Suppressor macrophage (primary cell): ENCODE data around the gene SCYL1.
A peak's percentile ranks its signal among the peaks of the same experiment; 100 is the strongest.
"Not testable (repeated sequence)": the region's sequence is repeated elsewhere in the genome, so short reads cannot be mapped to it uniquely, and the experiment has no call there.

Source experiments
- DNase-seq, 4 experiments: peaks; one replicate each; pipeline ENCODE4 v3.0.0-alpha.2; 2020 to 2022

The SCYL1 gene

GRCh38 chr11:65506290-65506771 lies 18.6 kb upstream of the SCYL1 start:
- DNase-seq, result peak in 3 of 4 experiments; percentile 63 to 83 (median 67)

DNA sequence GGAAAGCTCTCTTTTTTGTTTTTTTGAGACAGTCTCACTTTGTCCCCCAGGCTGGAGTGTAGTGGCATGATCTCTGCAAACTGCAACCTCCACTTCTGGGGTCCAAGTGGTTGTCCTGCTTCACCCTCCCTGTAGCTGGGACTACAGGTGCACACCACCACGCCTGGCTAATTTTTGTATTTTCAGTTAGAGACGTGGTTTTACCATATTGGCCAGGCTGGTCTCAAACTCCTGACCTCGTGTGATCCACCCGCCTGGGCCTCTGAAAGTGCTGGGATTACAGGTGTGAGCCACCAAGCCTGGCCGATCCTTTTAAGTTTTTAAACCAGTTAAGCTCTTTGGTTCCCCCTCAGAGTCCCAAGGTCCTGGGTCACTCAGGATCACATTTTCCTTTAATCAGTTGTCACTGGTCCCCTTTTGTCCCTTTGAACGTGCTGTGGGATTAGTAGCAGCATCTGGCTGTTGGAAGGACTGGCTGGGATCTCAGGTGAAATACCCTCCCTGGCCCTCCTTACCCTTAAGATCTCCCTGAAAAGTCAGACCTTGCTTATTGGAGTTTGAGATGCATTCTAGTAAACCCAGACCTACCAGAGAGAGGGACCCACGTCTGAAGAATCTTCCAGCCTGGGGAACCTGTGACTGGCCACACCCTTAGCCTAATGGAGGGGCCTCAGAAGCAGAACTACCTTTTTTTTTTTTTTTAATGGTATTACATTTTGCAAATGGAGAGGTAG lies 17.9 kb upstream of the SCYL1 start:
- peak in 1 of 4 experiments; percentile 91 for DNase-seq

DNA sequence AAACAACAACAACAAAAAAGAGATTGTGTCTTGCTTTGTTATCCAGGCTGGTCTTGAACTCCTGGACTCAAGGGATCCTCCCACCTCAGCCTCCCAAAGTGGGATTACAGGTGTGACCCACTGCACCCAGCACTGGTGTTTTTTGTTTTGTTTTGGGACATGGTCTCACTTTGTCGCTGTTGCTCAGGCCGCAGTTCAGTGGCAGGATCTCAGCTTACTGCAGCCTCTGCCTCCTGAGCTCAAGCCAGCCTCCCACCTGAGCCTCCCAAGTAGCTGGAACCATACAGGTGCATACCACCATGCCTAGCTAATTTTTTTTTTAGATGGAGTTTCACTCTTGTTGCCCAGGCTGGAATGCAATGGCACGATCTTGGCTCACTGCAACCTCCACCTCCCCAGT lies 12.6 kb upstream of the SCYL1 start:
- DNase-seq, result peak in 1 of 4 experiments; percentile 1

DNA sequence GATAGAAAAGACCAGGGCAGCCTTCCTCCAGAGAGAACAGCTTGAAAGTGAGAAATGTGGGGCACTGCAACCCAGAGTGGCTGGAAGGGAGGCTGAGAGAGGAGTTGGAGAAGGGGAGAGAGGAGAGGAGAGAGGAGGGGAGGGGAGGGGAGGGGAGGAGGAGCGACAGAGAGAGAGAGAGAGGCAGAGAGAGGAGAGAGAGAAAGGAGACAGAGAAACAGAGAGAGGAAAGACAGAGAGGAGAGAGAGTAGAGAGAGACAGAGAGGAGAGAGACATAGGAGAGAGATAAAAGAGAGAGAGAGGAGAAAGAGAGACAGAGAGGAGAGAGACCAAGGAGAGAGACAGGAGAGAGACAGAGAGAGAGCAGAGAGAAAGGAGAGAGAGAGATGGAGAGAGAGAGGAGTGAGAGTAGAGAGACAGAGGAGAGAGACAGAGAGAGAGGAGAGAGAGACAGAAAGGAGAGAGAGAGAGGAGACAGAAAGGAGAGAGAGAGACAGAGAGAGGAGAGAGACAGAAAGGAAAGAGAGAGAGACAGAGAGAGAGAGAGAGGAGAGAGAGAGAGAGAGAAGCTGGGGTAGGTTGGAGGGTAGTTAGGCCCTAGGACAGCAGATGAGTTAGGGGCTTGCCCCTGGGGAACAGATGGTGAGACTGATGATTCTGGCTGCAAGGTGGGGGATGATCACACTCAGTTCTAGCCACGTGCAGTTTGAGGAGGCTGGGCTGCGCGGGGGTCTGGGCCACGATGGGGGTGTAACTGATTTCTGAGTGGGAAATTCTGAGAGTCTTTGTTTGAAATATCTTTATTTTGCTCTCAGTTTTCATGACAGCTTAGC lies 8.5 kb upstream of the SCYL1 start:
- peak in 1 of 4 experiments; percentile 3 for DNase-seq

DNA sequence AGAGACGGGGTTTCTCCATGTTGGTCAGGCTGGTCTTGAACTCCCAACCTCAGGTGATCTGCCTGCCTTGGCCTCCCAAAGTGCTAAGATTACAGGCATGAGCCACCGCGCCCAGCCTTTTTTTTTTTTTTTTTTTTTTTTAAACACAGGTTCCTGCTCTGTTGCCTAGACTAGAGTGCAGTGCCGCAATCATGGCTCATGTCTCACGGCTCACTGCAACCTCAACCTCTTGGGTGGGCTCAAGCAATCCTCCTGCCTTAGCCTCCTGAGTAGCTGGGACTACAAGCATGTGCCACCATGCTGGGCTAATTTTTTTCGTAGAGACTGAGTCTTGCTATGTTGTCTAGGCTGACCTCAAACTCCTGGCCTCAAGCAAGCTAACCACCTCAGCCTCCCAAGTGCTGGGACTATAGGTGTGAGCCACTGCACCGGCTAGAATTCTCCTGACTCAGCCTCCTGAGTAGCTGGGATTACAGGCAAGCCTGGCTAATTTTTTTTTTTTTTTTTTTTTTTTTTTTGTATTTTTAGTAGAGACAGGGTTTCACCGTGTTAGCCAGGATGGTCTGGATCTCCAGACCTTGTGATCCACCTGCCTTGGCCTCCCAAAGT lies 5.8 kb upstream of the SCYL1 start:
- peak in 1 of 4 experiments; percentile 1 for DNase-seq

DNA sequence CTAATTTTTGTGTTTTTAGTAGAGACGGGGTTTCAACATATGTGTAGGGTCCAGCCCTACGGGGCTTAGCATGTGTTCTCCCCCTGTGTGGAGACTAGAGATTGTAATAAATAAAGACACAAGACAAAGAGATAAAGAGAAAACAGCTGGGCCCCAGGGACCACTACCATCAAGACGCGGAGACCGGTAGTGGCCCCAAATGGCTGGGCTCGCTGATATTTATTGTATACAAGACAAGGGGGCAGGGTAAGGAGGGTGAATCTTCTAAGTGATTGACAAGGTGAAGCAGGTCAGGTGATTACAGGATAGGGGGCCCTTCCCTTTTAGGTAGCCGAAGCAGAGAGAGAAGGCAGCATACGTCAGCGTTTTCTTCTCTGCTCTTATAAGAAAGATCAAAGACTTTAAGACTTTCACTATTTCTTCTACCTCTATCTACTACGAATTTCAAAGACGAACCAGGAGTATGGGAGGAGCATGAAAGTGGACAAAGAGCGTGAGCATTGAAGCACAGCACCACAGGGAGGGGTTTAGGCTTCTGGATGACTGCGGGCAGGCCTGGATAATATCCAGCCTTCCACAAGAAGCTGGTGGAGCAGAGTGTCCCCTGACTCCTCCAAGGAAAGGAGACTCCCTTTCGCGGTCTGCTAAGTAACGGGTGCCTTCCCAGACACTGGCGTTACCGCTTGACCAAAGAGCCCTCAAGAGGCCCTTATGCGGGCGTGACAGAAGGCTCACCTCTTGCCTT lies 2.9 kb upstream of the SCYL1 start:
- DNase-seq, result peak in 1 of 4 experiments; percentile 1

DNA sequence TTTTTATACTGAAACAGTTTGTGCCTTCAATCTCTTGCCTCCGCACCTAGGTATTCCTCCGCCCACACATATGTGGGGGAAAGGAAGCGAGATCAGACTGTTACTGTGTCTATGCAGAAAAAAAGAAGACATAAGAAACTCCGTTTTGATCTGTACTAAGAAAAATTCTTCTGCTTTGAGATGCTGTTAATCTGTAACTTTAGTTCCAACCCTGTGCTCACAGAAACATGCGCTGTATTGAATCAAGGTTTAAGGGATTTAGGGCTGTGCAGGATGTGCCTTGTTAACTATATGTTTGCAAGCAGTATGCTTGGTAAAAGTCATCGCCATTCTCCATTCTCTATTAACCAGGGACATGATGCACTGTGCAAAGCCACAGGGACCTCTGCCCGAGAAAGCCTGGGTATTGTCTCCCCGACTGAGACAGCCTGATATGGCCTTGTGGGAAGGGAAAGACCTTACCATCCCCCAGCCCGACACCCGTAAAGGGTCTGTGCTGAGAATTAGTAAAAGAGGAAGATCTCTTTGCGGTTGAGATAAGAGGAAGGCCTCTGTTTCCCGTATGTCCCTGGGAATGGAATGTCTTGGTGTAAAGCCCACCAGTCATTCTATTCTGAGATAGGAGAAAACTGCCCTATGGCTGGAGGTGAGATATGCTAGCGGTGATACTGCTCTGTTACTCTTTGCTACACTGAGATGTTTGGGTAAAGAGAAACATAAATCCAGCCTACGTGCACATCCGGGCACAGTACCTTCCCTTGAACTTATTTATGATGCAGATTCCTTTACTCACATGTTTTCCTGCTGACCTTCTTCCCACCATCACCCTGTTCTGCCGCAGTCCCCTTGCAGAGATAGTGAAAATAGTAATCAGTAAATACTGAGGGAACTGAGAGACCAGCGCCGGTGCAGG lies 1.9 kb upstream of the SCYL1 start:
- DNase-seq, result peak; percentile 48 to 72 (median 66)

- DNase-seq, result not testable (repeated sequence)
These were observed 1.3 kb upstream of the SCYL1 start for GRCh38 chr11:65523631-65523968.

DNA sequence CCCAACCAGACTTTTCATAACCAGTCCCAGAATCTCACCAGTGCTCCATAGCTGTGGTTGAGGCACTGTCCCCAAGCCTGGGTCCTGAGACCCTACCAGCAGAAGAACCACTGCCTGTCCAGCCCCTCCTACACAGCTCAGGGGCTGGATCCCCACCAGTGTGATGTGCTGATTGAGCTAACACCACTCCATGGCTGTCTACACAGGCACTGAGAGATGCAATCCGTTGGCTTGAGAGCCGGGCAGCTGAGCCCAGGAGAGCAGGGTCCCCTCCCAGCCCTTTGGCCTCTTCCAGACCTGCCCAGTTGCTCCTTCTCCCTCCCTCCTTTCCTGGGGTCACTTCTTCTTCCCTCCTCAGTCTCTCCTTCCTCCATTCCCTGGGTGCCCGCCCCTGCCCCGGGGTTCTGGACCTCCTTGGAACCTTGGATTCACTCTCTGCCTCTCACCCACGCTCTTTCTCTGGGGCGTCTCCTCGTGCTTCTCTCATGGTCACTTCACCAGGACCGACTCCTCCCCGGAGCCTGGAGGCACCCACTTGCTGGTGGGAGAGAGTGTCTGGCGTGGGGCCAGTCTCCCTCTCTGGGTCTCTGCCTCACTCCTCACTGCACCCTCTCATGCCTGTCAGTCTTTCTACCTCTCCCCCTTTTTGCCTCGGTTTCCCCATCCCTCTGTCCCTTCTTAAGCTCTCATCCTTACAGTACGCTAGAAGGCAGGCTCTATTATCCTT lies 706 bp upstream of the SCYL1 start:
- DNase-seq, result peak in 2 of 4 experiments; percentile 23 to 34

DNA sequence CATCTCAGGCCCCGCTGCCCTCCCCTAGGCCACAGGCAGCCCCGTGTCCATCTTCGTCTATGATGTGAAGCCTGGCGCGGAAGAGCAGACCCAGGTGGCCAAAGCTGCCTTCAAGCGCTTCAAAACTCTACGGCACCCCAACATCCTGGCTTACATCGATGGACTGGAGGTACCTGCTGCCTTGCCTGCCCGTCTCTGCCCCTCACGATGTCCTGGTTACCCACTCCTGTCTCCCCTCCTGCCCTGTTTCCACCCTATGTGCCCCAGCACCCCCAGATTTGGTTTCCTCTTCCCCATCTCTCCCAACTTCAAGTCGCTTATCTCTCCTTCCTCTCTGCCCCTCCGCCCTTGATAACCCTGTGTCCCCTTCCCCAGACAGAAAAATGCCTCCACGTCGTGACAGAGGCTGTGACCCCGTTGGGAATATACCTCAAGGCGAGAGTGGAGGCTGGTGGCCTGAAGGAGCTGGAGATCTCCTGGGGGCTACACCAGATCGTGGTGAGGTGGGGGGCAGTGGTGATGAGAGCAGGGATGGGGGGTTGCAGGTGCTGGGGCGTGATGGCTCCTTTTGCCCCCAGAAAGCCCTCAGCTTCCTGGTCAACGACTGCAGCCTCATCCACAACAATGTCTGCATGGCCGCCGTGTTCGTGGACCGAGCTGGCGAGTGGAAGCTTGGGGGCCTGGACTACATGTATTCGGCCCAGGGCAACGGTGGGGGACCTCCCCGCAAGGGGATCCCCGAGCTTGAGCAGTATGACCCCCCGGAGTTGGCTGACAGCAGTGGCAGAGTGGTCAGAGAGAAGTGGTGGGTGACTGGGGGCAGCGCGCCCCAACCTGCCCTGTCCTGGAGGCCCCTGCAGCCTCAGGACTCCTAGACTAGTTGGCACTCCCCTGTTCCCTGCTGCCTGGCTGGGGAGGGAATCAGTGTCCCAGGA lies 930 bp downstream of the SCYL1 start:
- peak in 1 of 4 experiments; percentile 1 for DNase-seq

GRCh38 chr11:65526744-65527143 lies 1.9 kb downstream of the SCYL1 start:
- peak in 1 of 4 experiments; percentile 0 for DNase-seq

GRCh38 chr11:65528819-65529350 lies 4.0 kb downstream of the SCYL1 start:
- peak in 1 of 4 experiments; percentile 0 for DNase-seq

GRCh38 chr11:65529475-65530156 lies 4.7 kb downstream of the SCYL1 start:
- peak in 1 of 4 experiments; percentile 1 for DNase-seq

DNA sequence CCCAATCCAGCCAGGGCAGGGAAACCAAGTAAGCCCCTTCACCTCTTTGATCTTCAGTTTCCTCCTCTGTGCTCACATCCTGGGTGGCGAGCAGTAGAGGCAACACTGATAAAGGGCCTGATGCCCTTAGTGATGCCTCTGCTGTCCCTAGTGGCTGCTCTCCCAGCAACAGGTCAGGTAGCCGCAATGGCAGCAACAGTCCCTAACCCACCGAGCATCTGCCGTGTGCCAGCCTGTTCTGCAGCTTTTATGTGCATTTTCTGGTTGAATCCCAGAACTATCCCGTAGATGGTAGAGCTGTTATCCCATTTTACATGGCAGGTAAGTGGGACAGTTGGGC lies 5.2 kb downstream of the SCYL1 start:
- peak in 1 of 4 experiments; percentile 2 for DNase-seq

- DNase-seq, result peak in 1 of 4 experiments; percentile 2
These were observed 7.6 kb downstream of the SCYL1 start for GRCh38 chr11:65532388-65533064.

- DNase-seq, result peak in 1 of 4 experiments; percentile 0
These were observed 10.2 kb downstream of the SCYL1 start for GRCh38 chr11:65535102-65535501.

DNA sequence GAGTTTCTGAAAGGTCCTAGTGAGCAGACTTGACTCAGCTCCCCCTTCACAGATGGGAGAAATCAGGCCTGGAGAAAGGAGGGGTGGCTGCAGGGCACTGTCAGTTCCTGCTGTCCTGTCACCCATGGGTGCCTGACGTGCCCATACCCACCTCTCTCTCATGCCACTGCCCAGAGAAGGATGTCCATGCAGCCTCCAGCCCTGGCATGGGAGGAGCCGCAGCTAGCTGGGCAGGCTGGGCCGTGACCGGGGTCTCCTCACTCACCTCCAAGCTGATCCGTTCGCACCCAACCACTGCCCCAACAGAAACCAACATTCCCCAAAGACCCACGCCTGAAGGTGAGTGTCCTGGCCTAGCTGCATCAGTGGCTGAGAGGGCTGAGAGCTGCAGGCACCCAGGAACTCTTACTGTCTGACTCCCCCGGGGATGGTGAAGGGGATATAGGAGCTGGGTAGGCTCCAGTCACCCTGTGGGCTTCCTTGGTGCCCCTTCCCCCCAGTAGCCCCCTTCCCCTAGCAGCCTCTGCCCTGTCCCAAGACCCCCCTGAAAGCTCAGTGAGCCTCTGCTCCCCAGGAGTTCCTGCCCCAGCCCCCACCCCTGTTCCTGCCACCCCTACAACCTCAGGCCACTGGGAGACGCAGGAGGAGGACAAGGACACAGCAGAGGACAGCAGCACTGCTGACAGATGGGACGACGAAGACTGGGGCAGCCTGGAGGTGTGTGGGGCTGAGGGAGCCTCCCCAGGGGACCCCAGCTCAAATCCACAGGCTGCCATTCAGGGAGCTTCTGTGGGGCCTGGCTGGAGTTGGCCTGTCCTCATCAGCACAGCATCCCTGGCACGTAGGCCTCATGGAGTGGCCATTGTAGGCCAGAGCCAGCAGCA lies 11.8 kb downstream of the SCYL1 start:
- DNase-seq, result peak in 1 of 4 experiments; percentile 1
